Iris pigment epithelial cell (primary cell): ENCODE data around the gene NTM.
"Not testable (repeated sequence)": the region's sequence is repeated elsewhere in the genome, so short reads cannot be mapped to it uniquely, and the experiment has no call there.

ENCODE experiments used
- DNase-seq: peaks from one replicate; pipeline ENCODE4 v3.0.0-alpha.2; 2011; ENCODE audit warnings: low read depth

NTM gene

GRCh38 chr11:132047167-132047566 is 676.8 kb downstream of the NTM start:
- DNase-seq: no peak

- no peak for DNase-seq
These were observed 677.6 kb downstream of the NTM start for GRCh38 chr11:132048040-132048439.

- DNase-seq: no peak
These were observed 678.8 kb downstream of the NTM start for GRCh38 chr11:132049205-132049604.

- DNase-seq: no peak
These were observed 679.6 kb downstream of the NTM start for GRCh38 chr11:132050049-132050448.

GRCh38 chr11:132050577-132051165 is 680.3 kb downstream of the NTM start:
- no peak for DNase-seq

- no peak for DNase-seq
These were observed 681.3 kb downstream of the NTM start for GRCh38 chr11:132051704-132052103.

GRCh38 chr11:132052342-132052741 is 681.9 kb downstream of the NTM start:
- DNase-seq: no peak

- DNase-seq: no peak
These were observed 682.5 kb downstream of the NTM start for GRCh38 chr11:132052904-132053303.

- DNase-seq: peak; percentile 86
These were observed 684.4 kb downstream of the NTM start for GRCh38 chr11:132054822-132055221.

GRCh38 chr11:132055296-132055695 is 684.9 kb downstream of the NTM start:
- DNase-seq: no peak

GRCh38 chr11:132056689-132057088 is 686.3 kb downstream of the NTM start:
- peak; percentile 74 for DNase-seq

GRCh38 chr11:132057266-132057665 is 686.9 kb downstream of the NTM start:
- no peak for DNase-seq

GRCh38 chr11:132058211-132058772 is 687.9 kb downstream of the NTM start:
- peak; percentile 61 for DNase-seq

- no peak for DNase-seq
These were observed 690.2 kb downstream of the NTM start for GRCh38 chr11:132060567-132060966.

- peak; percentile 20 for DNase-seq
These were observed 691.6 kb downstream of the NTM start for GRCh38 chr11:132062031-132062430.

GRCh38 chr11:132062541-132062940 is 692.1 kb downstream of the NTM start:
- peak; percentile 74 for DNase-seq

- DNase-seq: peak; percentile 96
These were observed 694.7 kb downstream of the NTM start for GRCh38 chr11:132064987-132065620.

GRCh38 chr11:132068556-132068955 is 698.1 kb downstream of the NTM start:
- DNase-seq: no peak

- DNase-seq: not testable (repeated sequence)
These were observed 699.2 kb downstream of the NTM start for GRCh38 chr11:132069593-132069992.

- not testable (repeated sequence) for DNase-seq
These were observed 700.5 kb downstream of the NTM start for GRCh38 chr11:132070907-132071306.

- peak; percentile 96 for DNase-seq
These were observed 701.8 kb downstream of the NTM start for GRCh38 chr11:132072044-132072857.

- DNase-seq: no peak
These were observed 702.4 kb downstream of the NTM start for GRCh38 chr11:132072858-132073211.

- no peak for DNase-seq
These were observed 703.4 kb downstream of the NTM start for GRCh38 chr11:132073787-132074186.
